Panc1 (cell line): Measurements from ENCODE around the gene JAG1. TPM values are rescaled to one million over a fixed set of nuclear protein-coding genes. Genes with fewer than 3 reads are reported as not detected.

Experiments
- ATAC-seq: fragments of 200-7000 bp; cut with Tn5 transposase; 2 replicates; pipeline ENCODE4 v1.9.1; 2020; ENCODE audit warnings: mild to moderate bottlenecking, moderate library complexity
- BruUV-seq: library from RNA; stranded (reverse); fragments of 400-500 nt; replicated peaks from 2 replicates; lab custom pipeline; 2021; lab: Mats Ljungman, UMichigan
- CTCF ChIA-PET: fragments of 300-600 bp; sonication (Branson Sonifier 250); formaldehyde crosslinking; loops from one replicate; lab custom pipeline; 2022; ENCODE audit warnings: antibody characterized with exemption; lab: Charles Lee
- POLR2A ChIA-PET: fragments of 300-600 bp; sonication (Branson Sonifier 250); formaldehyde crosslinking; loops from one replicate; lab custom pipeline; 2022; ENCODE audit warnings: antibody characterized with exemption; lab: Charles Lee
- DNase-seq: peaks from one replicate; pipeline ENCODE4 v3.0.0-alpha.2; 2010; ENCODE audit warnings: low read depth, low spot score
- H3K27ac ChIP-seq: 2 replicates; pipeline ENCODE4 v1.5.1; 2011; ENCODE audit warnings: mild to moderate bottlenecking, low read length, inconsistent platforms
- H3K27me3 ChIP-seq: fragments of 200-500 bp; sonication (Bioruptor generic); 2 replicates; pipeline ENCODE4 v1.6.0; 2014; ENCODE audit warnings: low read length, inconsistent platforms; ENCODE audit not compliant: control insufficient read depth, insufficient read depth
- H3K36me3 ChIP-seq: fragments of 200-500 bp; sonication (Bioruptor generic); 2 replicates; pipeline ENCODE4 v1.5.1; 2014; ENCODE audit warnings: inconsistent platforms, mild to moderate bottlenecking, low read length, moderate library complexity; ENCODE audit not compliant: control insufficient read depth, insufficient read depth
- H3K4me1 ChIP-seq: 2 replicates; pipeline ENCODE4 v1.5.1; 2011; ENCODE audit warnings: inconsistent platforms, mild to moderate bottlenecking, low read length, moderate library complexity; ENCODE audit not compliant: control insufficient read depth, insufficient read depth
- H3K4me3 ChIP-seq, 2 experiments: 2 replicates each; pipeline ENCODE4 v1.5.1; 2011 to 2012; ENCODE audit warnings: low read depth in 2 of 2, low read length in 2 of 2, mild to moderate bottlenecking in 2 of 2, inconsistent platforms in 1 of 2, moderate library complexity in 1 of 2
- H3K9me3 ChIP-seq: fragments of 200-500 bp; sonication (Bioruptor generic); 2 replicates; pipeline ENCODE4 v1.5.1; 2014; ENCODE audit warnings: low read depth, mild to moderate bottlenecking, inconsistent platforms, low read length, moderate library complexity; ENCODE audit not compliant: control insufficient read depth, insufficient read depth
- POLR2AphosphoS5 ChIP-seq: IDR thresholded peaks from 2 replicates; pipeline ENCODE4 v1.6.1; 2012; ENCODE audit warnings: mild to moderate bottlenecking, low read depth, low read length, moderate library complexity
- SIN3A ChIP-seq: IDR thresholded peaks from 2 replicates; pipeline ENCODE4 v1.6.1; 2012; ENCODE audit warnings: low read depth, mild to moderate bottlenecking, low read length, moderate library complexity, borderline replicate concordance; ENCODE audit not compliant: insufficient read depth
- TCF7L2 ChIP-seq: IDR thresholded peaks from 2 replicates; pipeline ENCODE4 v1.6.1; 2011; ENCODE audit warnings: mild to moderate bottlenecking, low read depth, low read length, inconsistent platforms
- in situ Hi-C: cut with HindIII; loops from 2 replicates; pipeline ENCODE4 v1.10.0; 2016; ENCODE audit warnings: low sequenced_read_pairs, low pct_unique_long_range_greater_than_20kb
- intact Hi-C: fragments of 100-400 bp; cut with micrococcal nuclease; formaldehyde crosslinking; loops from one replicate; pipeline ENCODE4 v1.10.0; 2022; ENCODE audit not compliant: unreplicated experiment
- total RNA-seq: library from RNA; stranded (reverse); gene quantifications from one replicate; pipeline ENCODE4 v1.2.1, GENCODE V29; 2021; ENCODE audit not compliant: unreplicated experiment
- TF ChIP-seq, protein P1 (sequence below), 2 experiments: IDR thresholded peaks; 2 replicates each; pipeline ENCODE4 v1.6.1; 2011 to 2012; ENCODE audit warnings: low read depth in 2 of 2, control low read depth in 1 of 2, low read length in 1 of 2, mild to moderate bottlenecking in 1 of 2, moderate library complexity in 1 of 2; ENCODE audit not compliant: insufficient read depth in 1 of 2
- TF ChIP-seq, protein P2 (sequence below): fragments of 450-650 bp; IDR thresholded peaks from 2 replicates; pipeline ENCODE4 v1.5.1; 2017; ENCODE audit warnings: mild to moderate bottlenecking

JAG1 gene
- total RNA-seq, 1 experiment from 2014 or later: 21.2 TPM

DNA sequence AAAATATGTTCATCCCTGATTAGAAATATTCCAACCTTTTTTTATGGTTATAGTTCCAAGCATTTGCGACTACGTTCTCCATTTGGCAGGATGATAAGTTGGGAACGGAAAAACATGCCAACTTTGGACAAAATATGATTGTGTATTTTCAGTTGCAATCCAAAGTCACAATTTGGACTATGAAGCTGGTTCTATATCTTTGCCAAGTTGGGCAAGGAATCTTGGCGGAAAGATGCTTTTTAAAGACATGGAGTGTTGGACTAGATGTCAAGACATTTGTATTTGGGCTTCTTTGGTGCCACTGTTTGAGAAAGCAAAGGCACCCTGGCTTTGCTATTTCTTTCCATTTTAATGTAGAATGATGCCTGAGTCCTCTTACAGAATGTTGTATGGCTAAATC is 33.3 kb upstream of the JAG1 start:
- no peak overlapping the region for H3K27ac ChIP-seq
- DNase-seq (no peak), ATAC-seq (no peak)
- H3K4me3 ChIP-seq: no peak overlapping the region
- H3K4me1 ChIP-seq: peaks cover 9% of the 10 kb centered on the region; the same call in 1 of the 2 replicates
- intact Hi-C loops: no loop called here
- H3K27me3 ChIP-seq: no peaks in the 10 kb centered on the region
- BruUV-seq: no TSS peak
- in situ Hi-C loops: no loop called here
- no peaks in the 10 kb centered on the region for H3K36me3 ChIP-seq
- ChIA-PET CTCF (no interaction called here), POLR2A (no interaction called here)
- TF ChIP-seq, protein P1, sequence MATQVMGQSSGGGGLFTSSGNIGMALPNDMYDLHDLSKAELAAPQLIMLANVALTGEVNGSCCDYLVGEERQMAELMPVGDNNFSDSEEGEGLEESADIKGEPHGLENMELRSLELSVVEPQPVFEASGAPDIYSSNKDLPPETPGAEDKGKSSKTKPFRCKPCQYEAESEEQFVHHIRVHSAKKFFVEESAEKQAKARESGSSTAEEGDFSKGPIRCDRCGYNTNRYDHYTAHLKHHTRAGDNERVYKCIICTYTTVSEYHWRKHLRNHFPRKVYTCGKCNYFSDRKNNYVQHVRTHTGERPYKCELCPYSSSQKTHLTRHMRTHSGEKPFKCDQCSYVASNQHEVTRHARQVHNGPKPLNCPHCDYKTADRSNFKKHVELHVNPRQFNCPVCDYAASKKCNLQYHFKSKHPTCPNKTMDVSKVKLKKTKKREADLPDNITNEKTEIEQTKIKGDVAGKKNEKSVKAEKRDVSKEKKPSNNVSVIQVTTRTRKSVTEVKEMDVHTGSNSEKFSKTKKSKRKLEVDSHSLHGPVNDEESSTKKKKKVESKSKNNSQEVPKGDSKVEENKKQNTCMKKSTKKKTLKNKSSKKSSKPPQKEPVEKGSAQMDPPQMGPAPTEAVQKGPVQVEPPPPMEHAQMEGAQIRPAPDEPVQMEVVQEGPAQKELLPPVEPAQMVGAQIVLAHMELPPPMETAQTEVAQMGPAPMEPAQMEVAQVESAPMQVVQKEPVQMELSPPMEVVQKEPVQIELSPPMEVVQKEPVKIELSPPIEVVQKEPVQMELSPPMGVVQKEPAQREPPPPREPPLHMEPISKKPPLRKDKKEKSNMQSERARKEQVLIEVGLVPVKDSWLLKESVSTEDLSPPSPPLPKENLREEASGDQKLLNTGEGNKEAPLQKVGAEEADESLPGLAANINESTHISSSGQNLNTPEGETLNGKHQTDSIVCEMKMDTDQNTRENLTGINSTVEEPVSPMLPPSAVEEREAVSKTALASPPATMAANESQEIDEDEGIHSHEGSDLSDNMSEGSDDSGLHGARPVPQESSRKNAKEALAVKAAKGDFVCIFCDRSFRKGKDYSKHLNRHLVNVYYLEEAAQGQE (IDR thresholded peaks at IDR 0.05; ENCODE audit: insufficient read depth in 1 of 2, low read depth in 2 of 2, low read length in 1 of 2): no peak
- TF ChIP-seq, protein P2, sequence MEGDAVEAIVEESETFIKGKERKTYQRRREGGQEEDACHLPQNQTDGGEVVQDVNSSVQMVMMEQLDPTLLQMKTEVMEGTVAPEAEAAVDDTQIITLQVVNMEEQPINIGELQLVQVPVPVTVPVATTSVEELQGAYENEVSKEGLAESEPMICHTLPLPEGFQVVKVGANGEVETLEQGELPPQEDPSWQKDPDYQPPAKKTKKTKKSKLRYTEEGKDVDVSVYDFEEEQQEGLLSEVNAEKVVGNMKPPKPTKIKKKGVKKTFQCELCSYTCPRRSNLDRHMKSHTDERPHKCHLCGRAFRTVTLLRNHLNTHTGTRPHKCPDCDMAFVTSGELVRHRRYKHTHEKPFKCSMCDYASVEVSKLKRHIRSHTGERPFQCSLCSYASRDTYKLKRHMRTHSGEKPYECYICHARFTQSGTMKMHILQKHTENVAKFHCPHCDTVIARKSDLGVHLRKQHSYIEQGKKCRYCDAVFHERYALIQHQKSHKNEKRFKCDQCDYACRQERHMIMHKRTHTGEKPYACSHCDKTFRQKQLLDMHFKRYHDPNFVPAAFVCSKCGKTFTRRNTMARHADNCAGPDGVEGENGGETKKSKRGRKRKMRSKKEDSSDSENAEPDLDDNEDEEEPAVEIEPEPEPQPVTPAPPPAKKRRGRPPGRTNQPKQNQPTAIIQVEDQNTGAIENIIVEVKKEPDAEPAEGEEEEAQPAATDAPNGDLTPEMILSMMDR: no peak
- no peak for TF ChIP-seq SIN3A
- no peak for TF ChIP-seq TCF7L2
- TF ChIP-seq POLR2AphosphoS5: no peak
- no peaks in the 10 kb centered on the region for H3K9me3 ChIP-seq

DNA sequence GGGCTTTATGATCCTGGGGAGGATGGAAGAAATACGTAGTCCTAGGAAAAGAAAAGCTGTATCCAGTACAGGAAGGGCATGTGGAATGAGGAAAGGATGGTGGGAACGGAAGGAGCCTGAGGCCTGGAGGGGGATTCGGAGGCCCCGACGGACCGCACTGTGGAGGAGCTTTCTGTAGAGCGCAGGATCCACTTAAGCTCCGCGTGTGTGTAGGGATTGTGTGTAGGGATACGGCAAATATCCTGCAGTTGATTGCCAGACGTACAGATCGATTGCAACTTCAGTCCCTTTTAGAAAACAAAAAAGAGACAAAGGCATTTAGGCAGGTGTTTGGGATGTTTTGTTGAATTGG is 32.6 kb upstream of the JAG1 start:
- no peak overlapping the region for H3K4me3 ChIP-seq
- no peaks in the 10 kb centered on the region for H3K27me3 ChIP-seq
- in situ Hi-C loops (no loop called here), intact Hi-C loops (no loop called here)
- ATAC-seq (no peak; the same call in 1 of the 2 replicates), DNase-seq (no peak)
- POLR2A ChIA-PET: no interaction called here
- H3K27ac ChIP-seq: 0 out of 2 replicates have a peak overlapping the region, but pooled peaks have one; percentile 11
- CTCF ChIA-PET: no interaction called here
- peaks cover 9% of the 10 kb centered on the region; the same call in 1 of the 2 replicates for H3K4me1 ChIP-seq
- no peaks in the 10 kb centered on the region for H3K36me3 ChIP-seq
- H3K9me3 ChIP-seq: no peaks in the 10 kb centered on the region
- no TSS peak for BruUV-seq
- TF ChIP-seq POLR2AphosphoS5 (no peak), SIN3A (no peak), TCF7L2 (no peak)
- TF ChIP-seq, protein P2: no peak
- TF ChIP-seq, protein P1 (IDR thresholded peaks at IDR 0.05; ENCODE audit: insufficient read depth in 1 of 2, low read depth in 2 of 2, low read length in 1 of 2): no peak
